Left ventricle myocardium superior (tissue), 1 donor: ENCODE data around the gene TJAP1. TPM values are rescaled to one million over a fixed set of nuclear protein-coding genes. Genes with fewer than 3 reads are reported as not detected.
A peak's percentile ranks its signal among the peaks of the same experiment; 100 is the strongest.

Experiments used
- ATAC-seq: fragments of 200-7000 bp; cut with Tn5 transposase; one replicate; pipeline ENCODE4 v1.9.1; 2020; ENCODE audit warnings: mild to moderate bottlenecking, moderate library complexity
- DNase-seq: peaks from one replicate; pipeline ENCODE4 v3.0.0-alpha.2; 2020
- intact Hi-C: fragments of 100-400 bp; cut with micrococcal nuclease; formaldehyde crosslinking; loops from one replicate; pipeline ENCODE4 v1.11.0; 2022
- long read RNA-seq: library from polyadenylated mRNA; unstranded; transcript quantifications from one replicate; pipeline ENCODE4 v2.0.0, GENCODE V29; 2021
- total RNA-seq: library from RNA; stranded (reverse); fragmentation: NEBNext Ultra II Directional; extraction: Animal tissue kit (Norgen Biotek cat#: 25700); gene quantifications from one replicate; pipeline ENCODE4 v1.2.1, GENCODE V29; 2021
- donor health status: DM: no; HTN: yes; CAD: no; lungs with severe emphysema.

The TJAP1 gene, protein sequence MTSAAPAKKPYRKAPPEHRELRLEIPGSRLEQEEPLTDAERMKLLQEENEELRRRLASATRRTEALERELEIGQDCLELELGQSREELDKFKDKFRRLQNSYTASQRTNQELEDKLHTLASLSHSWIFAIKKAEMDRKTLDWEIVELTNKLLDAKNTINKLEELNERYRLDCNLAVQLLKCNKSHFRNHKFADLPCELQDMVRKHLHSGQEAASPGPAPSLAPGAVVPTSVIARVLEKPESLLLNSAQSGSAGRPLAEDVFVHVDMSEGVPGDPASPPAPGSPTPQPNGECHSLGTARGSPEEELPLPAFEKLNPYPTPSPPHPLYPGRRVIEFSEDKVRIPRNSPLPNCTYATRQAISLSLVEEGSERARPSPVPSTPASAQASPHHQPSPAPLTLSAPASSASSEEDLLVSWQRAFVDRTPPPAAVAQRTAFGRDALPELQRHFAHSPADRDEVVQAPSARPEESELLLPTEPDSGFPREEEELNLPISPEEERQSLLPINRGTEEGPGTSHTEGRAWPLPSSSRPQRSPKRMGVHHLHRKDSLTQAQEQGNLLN
- total RNA-seq, result 23.2 TPM
- long read RNA-seq, partial matches to known transcripts, result 15 of 19 reads
- long read RNA-seq, other reads (novel, unspliced or antisense), result 2 of 19 reads

DNA sequence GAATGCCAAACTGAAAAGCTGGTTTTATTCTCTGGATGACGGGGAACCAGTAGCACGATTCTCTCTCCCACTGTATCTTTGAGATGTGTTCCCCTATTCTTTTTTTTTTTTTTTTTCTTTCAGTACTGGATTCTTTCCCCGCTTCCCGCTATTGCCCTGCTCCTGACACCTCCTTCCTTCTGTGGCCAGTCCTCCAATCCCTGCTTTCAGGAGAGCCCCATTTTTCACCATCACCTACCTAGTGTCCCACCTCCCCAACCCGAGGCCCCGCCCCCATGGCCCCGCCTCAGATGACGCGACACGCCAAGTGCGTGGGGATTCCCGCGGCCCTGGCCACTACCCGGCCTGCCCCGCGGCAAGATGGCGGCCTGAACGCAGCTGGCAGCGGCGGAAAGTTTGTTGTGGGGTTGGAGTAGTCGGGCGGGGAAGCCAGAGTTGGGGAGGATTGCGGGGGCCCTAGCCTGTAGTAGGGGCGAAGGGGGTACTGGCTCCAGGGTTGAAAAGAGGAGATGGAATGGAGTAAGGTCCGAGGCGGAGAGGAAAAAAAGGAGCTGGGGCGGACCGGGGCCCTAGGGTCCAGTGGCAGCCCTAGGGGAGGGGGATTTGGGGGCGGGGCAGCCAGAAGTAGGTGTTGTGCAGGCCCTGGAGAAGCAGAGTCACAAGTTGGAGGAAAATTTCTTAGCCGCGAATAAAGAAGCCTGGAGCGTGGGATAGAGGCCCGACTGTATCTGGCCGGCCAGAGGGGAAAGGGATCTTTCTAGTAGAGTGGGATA lies at the start of gene TJAP1:
Gene TJAP1, plus strand, starts transcription at position 336 of the 773 bp plus-strand sequence. CDS start 21,432 bp downstream, outside the sequence.
- ATAC-seq (peak; percentile 99), DNase-seq (peak; percentile 96)
- intact Hi-C loops, result no loop called here

DNA sequence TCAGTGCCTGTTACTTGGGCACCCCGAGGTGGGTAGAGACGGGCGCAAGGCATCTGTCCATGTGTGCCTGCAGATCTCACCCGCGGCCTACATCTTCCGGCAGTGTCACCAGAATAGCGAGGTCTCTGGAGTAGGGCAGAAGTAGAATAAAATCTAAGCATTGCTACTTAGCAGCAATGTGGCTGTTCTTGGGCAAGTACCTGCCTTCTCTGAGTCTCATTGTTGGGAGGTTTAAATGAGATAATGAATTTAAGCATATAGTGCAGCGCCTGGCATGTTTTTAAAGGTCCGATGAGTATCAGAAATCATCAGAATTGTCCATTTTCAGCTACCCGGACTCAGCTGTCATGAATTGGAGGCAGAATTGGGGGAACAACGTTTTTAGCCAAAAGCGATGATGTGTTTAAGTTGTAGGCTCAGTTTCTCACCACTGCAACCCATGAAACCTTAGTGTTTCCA lies 49.2 kb upstream of the TJAP1 start:
- DNase-seq (no peak), ATAC-seq (no peak)
- intact Hi-C loops, result no loop called here

DNA sequence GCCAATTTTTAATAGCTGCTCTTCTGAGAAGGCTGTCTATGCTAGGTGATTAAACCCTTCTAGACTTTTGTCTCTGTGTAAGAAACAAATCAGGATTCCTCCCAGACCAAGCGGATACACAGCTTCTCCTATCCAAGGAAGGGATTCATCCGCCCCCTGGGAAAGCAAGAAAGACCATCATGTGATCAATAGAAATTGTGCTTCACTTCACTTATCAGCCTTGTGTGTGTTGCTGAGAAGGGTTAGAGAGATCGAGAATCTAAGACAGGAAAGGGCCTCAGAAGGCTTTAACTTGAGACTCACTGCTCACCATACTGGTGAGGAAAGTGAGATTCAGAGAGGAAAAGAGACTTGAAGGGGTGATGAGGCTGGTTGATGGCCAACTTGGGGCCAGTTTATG lies 48.5 kb upstream of the TJAP1 start:
- intact Hi-C loops, result no loop called here
- no peak for ATAC-seq
- no peak for DNase-seq

DNA sequence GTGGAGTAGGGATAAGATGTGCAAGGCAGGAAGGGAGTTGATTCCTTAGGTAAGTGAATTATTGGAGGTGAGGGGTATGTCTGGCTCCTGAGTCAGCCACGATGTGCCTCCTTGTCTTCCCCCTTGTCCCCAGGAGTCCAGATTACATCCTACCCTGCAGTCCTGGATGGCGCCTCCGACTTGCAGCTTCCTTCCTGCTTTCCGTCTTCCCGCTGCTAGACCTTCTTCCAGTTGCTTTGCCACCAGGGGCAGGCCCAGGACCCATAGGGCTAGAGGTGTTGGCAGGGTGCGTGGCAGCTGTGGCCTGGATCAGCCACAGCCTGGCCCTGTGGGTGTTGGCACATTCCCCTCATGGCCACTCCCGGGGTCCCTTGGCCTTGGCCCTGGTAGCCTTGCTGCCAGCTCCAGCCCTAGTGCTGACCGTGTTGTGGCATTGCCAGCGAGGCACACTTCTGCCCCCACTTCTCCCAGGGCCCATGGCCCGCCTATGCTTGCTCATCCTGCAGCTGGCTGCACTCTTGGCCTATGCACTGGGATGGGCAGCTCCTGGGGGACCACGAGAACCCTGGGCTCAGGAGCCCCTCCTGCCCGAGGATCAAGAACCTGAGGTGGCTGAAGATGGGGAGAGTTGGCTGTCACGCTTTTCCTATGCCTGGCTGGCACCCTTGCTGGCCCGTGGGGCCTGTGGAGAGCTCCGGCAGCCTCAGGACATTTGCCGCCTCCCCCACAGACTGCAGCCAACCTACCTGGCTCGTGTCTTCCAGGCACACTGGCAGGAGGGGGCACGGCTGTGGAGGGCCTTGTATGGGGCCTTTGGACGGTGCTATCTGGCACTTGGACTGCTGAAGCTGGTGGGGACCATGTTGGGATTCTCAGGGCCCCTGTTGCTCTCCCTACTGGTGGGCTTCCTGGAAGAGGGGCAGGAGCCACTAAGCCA lies 45.1 kb upstream of the TJAP1 start:
- ATAC-seq (no peak), DNase-seq (no peak)
- intact Hi-C loops, result no loop called here

DNA sequence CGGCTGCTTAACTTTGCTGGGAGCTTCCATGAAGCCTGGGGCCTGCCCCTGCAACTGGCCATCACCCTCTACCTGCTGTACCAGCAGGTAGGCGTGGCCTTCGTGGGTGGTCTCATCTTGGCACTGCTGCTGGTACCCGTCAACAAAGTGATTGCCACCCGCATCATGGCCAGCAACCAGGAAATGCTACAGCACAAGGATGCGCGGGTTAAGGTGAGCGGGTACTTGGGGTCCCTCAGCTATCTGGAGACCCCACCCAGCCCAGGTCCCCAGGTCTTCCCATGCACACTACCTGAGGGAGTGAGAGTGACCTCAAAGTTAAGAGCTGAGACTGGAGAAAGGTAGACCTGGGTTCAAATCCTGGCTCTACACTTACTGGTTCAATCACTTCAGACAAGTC lies 44.2 kb upstream of the TJAP1 start:
- intact Hi-C loops, result no loop called here
- ATAC-seq, result no peak

DNA sequence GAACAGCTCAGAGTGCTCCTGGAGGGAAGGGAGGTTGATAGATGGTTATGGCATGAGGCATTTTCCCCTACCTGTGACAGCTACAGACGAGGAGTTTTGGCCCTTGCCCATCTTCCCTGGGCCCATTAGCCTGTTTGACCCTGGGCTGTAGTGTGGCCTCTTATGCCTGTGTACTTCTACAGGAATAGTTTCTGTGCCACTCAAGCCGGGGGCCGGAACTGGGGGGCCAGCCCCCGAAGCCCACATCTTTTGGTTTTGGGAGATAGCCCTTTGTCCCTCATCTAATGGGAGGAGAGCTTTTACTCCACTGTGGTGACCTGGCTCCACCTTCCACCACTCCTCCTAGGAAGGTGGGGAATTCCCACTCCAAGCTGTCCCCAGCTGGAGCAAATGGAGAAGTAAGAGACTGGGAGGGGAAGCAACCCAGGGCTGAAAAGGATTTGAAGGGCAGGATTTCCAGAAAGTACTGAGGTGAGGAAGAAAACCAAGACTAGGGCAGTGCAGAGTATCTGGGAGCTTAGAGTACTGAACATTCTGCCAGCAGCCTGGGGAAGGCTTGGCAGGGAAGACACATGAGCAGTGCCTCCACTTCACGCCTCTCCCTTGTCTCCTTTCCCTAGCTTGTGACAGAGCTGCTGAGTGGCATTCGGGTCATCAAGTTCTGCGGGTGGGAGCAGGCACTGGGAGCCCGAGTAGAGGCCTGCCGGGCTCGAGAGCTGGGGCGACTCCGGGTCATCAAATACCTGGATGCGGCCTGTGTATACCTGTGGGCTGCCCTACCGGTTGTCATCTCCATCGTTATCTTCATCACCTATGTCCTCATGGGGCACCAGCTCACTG lies 43.1 kb upstream of the TJAP1 start:
- ATAC-seq (peak; percentile 89), DNase-seq (peak; percentile 61)
- intact Hi-C loops, result no loop called here

More for the DNA sequence above, 44.2 kb upstream of the TJAP1 start:
- no peak for DNase-seq

DNA sequence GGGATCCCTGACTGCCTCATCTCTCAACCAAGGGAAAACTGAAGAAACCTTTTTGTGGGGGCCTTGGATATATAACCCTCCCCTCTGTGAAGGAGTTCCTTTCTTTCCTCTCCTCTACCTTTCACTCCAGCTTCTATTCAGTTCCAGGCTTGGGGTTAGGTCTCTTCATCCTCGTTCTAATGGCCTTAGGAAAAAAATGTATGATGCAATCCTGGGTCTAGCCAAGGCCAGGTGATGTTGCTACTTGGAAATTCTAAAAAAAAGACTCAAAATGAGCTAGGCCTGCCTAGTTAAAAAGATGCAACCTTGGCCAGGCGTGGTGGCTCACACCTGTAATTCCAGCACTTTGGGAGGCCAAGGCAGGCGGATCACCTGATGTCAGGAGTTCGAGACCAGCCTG lies 42.4 kb upstream of the TJAP1 start:
- intact Hi-C loops, result no loop called here
- ATAC-seq (no peak), DNase-seq (no peak)

DNA sequence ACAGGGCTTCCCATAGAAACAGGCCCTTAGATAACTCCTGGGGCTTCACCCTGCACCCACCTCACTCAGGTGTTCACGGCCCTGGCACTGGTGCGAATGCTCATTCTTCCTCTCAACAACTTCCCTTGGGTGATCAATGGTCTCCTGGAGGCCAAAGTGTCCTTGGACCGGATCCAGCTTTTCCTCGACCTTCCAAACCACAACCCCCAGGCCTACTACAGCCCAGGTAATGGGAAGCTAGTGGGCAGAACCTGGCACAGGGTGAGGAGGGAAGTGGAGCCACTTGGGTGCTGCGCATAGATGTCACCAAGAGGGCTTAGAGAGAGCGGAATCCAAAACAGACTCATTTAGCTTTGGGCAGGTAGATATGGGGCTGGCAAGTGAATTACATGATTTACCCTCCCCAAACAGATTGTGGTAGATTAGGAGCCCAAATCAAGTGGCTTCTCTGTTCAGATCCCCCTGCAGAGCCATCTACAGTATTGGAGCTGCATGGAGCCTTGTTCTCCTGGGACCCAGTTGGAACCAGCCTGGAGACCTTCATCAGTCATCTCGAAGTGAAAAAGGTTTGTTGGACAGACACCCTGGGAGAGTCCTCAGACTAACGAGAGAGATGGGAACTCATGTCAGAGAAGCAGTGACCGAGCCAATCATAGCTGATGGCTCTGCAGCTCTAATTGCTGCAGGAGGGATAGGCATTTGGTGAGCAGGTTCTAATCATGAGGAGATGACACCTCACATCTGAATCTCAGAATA lies 41.5 kb upstream of the TJAP1 start:
- intact Hi-C loops, result no loop called here
- no peak for ATAC-seq
- DNase-seq, result no peak

DNA sequence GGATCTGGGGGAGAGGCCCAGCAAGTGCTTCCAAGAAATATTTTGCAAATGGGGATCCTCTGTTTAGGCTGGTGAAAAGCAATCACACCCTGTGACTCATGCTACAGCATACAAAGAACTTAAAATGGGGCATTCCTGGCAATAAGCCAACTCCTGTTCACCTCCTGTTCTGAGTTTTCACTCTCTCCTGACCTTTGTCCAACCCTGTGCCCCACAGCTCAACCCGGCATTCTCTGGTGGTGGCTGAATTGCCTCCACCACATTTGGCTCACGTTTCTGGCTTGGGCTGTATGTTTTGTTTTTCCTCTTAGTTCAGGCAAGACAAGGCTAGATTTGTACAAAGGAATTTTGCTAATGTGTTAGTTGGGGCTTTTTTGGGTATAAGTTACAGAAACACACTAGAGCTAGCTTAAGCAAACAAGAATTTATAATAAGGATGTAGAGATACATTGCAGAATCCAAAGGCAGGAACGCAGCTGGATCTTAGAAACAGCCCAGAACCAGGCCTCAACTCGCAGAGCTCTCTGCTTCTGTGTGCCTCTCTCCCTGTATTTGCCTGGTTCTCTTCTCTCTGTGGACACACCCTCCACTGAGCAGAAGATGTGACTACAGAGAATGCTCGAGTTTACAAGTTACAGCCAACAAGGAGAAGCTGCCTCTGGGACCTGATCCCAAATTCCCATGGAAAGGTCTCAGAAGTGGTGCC lies 40.6 kb upstream of the TJAP1 start:
- intact Hi-C loops, result no loop called here
- no peak for DNase-seq
- ATAC-seq, result peak; percentile 43

DNA sequence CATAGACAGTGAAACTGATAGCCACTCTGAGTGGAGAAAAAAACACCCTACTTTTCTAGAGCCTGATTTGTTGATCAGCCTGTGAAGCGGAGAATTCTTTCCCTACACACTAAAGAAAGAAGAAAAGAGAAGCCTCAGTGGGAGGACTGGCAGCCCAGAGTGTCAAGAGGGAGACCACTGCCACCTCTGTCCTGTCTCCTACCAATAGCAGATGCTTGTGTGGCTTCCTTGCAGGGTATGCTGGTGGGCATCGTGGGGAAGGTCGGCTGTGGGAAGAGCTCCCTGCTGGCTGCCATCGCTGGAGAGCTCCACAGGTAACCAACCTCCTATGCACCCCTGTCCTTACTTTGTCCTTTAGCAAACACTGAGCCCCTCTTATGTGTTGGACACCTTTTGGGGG lies 39.7 kb upstream of the TJAP1 start:
- intact Hi-C loops, result no loop called here
- no peak for ATAC-seq
- DNase-seq, result no peak

DNA sequence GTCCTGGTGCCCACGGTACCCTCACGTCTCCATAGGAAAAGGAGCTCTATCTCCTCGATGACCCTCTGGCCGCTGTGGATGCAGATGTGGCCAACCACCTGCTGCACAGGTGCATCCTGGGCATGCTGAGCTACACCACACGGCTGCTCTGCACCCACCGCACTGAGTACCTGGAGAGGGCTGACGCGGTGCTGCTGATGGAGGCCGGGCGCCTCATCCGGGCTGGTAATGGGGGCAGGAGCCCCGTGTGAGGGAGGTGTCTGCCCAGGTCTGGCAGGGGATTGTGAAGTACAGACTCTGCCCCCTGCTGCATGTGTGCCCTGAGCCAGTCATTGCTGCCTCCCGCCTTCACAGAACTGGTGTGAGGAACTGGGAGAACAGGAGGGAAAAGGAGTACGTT lies 34.4 kb upstream of the TJAP1 start:
- no peak for DNase-seq
- ATAC-seq, result no peak
- intact Hi-C loops, result no loop called here

DNA sequence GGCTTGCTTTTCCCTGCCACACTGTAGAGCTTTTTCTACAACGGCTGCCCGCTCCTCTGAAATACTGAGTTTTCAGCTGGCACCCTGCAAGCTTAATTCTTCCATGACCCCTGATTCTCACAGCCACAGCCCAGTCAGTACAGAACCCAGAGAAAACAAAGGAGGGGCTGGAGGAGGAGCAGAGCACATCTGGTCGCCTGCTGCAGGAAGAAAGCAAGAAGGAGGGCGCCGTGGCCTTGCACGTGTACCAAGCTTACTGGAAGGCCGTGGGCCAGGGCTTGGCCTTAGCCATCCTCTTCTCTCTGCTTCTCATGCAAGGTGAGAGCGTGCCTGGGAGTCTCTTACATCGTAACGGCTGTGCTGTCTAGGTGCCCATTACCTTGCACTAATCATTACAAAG lies 33.3 kb upstream of the TJAP1 start:
- ATAC-seq (no peak), DNase-seq (no peak)
- intact Hi-C loops, result no loop called here

DNA sequence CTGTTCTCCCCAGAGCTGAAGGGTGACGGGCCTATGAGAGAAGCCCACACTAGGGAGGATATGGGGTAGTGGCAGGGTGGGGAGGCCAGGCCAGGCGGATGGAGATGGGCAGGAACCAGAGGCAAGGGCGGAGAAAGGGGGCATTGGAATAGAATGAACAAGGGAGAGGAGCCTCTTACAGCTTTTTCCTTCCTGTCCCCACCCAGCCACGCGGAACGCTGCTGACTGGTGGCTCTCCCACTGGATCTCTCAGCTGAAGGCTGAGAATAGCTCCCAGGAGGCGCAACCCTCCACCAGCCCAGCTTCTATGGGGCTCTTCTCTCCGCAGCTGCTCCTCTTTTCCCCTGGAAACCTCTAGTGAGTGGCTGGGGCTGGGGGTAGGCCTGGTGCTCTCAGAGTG lies 32.8 kb upstream of the TJAP1 start:
- intact Hi-C loops, result no loop called here
- no peak for ATAC-seq
- DNase-seq, result no peak

DNA sequence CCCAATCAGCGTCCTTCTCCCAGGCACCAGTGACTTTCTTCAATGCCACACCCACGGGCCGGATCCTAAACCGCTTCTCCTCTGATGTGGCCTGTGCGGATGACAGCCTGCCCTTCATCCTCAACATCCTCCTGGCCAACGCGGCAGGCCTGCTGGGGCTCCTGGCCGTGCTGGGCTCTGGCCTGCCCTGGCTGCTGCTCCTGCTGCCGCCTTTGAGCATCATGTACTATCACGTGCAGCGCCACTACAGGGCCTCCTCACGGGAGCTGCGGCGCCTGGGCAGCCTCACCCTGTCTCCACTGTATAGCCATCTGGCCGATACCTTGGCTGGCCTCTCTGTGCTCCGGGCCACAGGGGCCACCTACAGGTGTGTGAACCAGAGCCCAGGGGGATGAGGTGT lies 31.8 kb upstream of the TJAP1 start:
- intact Hi-C loops, result no loop called here
- DNase-seq (no peak), ATAC-seq (no peak)

DNA sequence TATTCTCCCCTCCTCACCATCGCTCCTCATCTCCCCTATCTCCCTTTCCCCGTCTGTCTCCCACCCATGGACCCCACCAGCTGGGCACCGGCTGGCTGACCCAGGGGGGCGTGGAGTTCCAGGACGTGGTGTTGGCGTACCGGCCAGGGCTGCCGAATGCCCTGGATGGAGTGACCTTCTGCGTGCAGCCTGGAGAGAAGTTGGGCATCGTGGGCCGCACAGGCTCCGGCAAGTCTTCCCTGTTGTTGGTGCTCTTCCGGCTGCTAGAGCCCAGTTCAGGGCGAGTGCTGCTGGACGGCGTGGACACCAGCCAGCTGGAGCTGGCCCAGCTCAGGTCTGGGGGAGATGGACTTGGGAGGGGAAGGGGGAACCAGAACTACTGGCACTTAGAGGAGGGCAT lies 29.8 kb upstream of the TJAP1 start:
- intact Hi-C loops, result no loop called here
- ATAC-seq, result no peak
- no peak for DNase-seq

DNA sequence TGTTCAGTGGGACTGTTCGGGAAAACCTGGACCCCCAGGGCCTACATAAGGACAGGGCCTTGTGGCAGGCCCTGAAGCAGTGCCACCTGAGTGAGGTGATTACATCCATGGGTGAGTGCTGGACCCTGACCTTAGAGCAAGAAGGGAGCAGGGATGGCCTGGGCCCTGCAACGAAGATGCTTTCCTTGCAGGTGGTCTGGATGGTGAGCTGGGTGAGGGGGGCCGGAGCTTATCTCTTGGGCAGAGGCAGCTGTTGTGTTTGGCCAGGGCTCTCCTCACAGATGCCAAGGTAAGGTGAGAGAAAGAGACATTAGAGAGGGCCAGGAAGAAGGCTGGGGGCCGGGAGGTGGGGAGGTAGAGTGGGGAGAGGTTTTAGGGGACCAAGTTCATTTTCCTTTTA lies 28.5 kb upstream of the TJAP1 start:
- DNase-seq, result no peak
- intact Hi-C loops, result no loop called here
- ATAC-seq, result no peak

DNA sequence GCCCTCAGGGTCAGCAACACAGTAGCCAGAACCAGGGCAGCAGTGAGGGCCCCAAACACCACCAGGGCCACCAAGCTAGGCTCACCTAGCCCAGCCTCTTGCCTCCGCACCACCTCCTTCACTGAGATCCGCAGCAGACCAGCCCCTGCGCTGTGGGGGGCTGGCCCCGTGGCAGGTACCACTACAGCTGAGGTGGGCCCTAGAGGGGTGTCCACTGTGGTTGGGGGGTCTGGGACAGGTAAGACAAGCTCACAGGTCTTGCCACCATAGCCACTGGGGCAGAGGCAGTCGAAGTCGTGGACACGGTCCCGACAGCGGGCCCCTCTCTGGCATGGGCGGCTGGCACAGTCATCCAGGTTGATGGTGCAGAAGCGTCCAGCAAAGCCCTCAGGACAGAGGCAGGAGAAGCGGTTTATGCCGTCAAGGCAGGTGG lies 26.7 kb upstream of the TJAP1 start:
- DNase-seq (no peak), ATAC-seq (no peak)
- intact Hi-C loops, result no loop called here
